ENCODE measurements around the gene RCCD1.

Gene RCCD1

GRCh38 chr15:90956274-90957030 lies 1.8 kb downstream of the RCCD1 start:
- Histone ChIP-seq H3K79me1 (ENCODE audit: low read length) (peaks cover 7% of the 10 kb centered on the region), H3K36me3 (ENCODE audit: control insufficient read depth in 1 of 2, insufficient read depth in 2 of 2, low read length in 2 of 2) (peaks cover 24 to 41% of the 10 kb centered on the region in 2 experiments), H2AK5ac (ENCODE audit: low read length) (no peak overlapping the region), H3K27me3 (ENCODE audit: insufficient read depth, low read length) (no peaks in the 10 kb centered on the region), H2AFZ (ENCODE audit: insufficient read depth, low read length, poor library complexity) (peak overlapping the region; percentile 50), H3K4me1 (ENCODE audit: control insufficient read depth in 1 of 2, insufficient read depth in 2 of 2, low read length in 2 of 2) (peaks cover 8 to 9% of the 10 kb centered on the region in 2 experiments), H4K91ac (ENCODE audit: low read depth, low read length) (no peak overlapping the region), H2BK12ac (ENCODE audit: low read length) (no peak overlapping the region), H2BK5ac (ENCODE audit: low read depth, low read length, poor library complexity) (no peak overlapping the region), H3K4me3 (ENCODE audit: low read depth, low read length) (peak overlapping the region; percentile 73), H4K12ac (ENCODE audit: low read depth, low read length) (no peak overlapping the region), H2BK120ac (ENCODE audit: insufficient read depth, low read length, poor library complexity) (no peak overlapping the region), H3K9me3 (ENCODE audit: insufficient read depth, low read depth, low read length) (peaks cover 2% of the 10 kb centered on the region), H3K79me2 (ENCODE audit: control insufficient read depth, insufficient read depth, low read length, poor library complexity) (peaks cover 5% of the 10 kb centered on the region), H4K8ac (ENCODE audit: low read depth, low read length) (peak overlapping the region; percentile 22), H3K4ac (ENCODE audit: low read depth, low read length) (no peak overlapping the region), H3K9ac (ENCODE audit: low read length) (no peak overlapping the region), H3K18ac (ENCODE audit: low read length) (no peak overlapping the region), H3K4me2 (ENCODE audit: low read length) (peak overlapping the region; percentile 91), H3K23ac (ENCODE audit: low read length) (no peak overlapping the region), H3K27ac (ENCODE audit: low read depth, low read length) (no peak overlapping the region), H3K14ac (ENCODE audit: low read length) (no peak overlapping the region)
- peak; percentile 86 to 92 for DNase-seq
- no CpG with 5 or more reads among the region's 56 CpGs for WGBS (ENCODE audit: extremely low coverage, insufficient coverage, insufficient read length)

DNA sequence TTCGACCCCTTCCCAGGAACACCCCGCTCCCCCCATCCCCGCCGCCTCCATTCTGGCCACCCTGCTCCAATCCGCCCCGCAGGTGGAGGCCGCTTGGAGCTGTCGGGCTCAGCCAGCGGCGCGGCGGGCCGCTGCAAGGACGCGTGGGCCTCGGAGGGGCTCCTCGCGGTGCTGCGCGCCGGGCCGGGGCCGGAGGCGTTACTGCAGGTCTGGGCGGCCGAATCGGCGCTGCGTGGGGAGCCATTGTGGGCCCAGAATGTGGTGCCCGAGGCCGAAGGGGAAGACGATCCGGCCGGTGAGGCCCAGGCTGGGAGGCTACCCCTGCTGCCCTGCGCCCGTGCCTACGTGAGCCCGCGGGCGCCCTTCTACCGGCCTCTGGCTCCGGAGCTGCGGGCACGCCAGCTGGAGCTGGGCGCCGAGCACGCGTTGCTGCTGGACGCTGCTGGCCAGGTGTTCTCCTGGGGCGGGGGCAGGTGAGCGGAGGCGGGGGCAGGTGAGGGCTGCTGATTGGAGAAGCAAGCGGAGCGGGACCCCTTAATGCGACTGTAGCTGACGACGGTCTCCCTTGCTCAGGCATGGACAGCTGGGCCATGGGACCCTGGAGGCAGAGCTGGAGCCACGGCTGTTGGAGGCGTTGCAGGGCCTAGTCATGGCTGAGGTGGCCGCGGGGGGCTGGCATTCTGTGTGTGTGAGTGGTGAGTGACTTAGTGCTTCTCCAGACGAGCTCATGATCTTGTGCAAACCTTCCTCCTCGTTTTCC lies 2.5 kb downstream of the RCCD1 start:
- Histone ChIP-seq H3K4me1 (ENCODE audit: control insufficient read depth in 1 of 2, insufficient read depth in 2 of 2, low read length in 2 of 2) (peaks cover 8 to 9% of the 10 kb centered on the region in 2 experiments), H3K27ac (ENCODE audit: low read depth, low read length) (no peak overlapping the region), H3K79me1 (ENCODE audit: low read length) (peaks cover 7% of the 10 kb centered on the region), H3K4me2 (ENCODE audit: low read length) (peak overlapping the region; percentile 91), H3K18ac (ENCODE audit: low read length) (peak overlapping the region; percentile 15), H4K91ac (ENCODE audit: low read depth, low read length) (no peak overlapping the region), H3K9ac (ENCODE audit: low read length) (peak overlapping the region; percentile 46), H2AFZ (ENCODE audit: insufficient read depth, low read length, poor library complexity) (peak overlapping the region; percentile 50), H2BK12ac (ENCODE audit: low read length) (no peak overlapping the region), H2BK120ac (ENCODE audit: insufficient read depth, low read length, poor library complexity) (no peak overlapping the region), H4K8ac (ENCODE audit: low read depth, low read length) (peak overlapping the region; percentile 55), H3K27me3 (ENCODE audit: insufficient read depth, low read length) (no peaks in the 10 kb centered on the region), H3K36me3 (ENCODE audit: control insufficient read depth in 1 of 2, insufficient read depth in 2 of 2, low read length in 2 of 2) (peaks cover 24 to 37% of the 10 kb centered on the region in 2 experiments), H2BK5ac (ENCODE audit: low read depth, low read length, poor library complexity) (no peak overlapping the region), H3K9me3 (ENCODE audit: insufficient read depth, low read depth, low read length) (peaks cover 2% of the 10 kb centered on the region), H4K12ac (ENCODE audit: low read depth, low read length) (peak overlapping the region; percentile 43), H3K23ac (ENCODE audit: low read length) (no peak overlapping the region), H3K79me2 (ENCODE audit: control insufficient read depth, insufficient read depth, low read length, poor library complexity) (peaks cover 5% of the 10 kb centered on the region), H3K4me3 (ENCODE audit: low read depth, low read length) (peak overlapping the region; percentile 73), H2AK5ac (ENCODE audit: low read length) (no peak overlapping the region), H3K4ac (ENCODE audit: low read depth, low read length) (no peak overlapping the region), H3K14ac (ENCODE audit: low read length) (peak overlapping the region; percentile 41)
- no CpG with 5 or more reads among the region's 63 CpGs for WGBS (ENCODE audit: extremely low coverage, insufficient coverage, insufficient read length)
- DNase-seq: peak in 1 of 2 donors; percentile 58

DNA sequence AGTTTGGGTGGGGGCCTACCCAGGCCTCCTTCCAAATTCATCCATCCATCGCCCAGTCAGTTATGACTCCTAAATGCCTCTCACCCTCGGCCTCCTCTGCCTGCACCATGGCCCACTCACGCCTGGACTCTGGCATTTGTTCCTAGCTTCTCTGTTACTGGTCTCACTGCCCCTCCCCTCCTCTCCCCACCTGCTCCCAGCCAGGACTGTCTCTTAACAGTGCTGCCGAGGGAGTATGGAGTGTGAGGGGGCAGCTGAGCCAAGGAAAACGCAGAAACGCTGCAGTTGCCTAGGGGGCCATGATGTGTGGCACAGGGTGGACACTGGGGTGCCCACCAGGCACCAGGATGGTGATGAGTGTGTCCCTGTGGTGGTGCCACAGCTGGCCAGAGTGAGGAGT lies 3.1 kb downstream of the RCCD1 start:
- H3K27me3 ChIP-seq (ENCODE audit: insufficient read depth, low read length): no peaks in the 10 kb centered on the region
- H3K4me1 ChIP-seq (ENCODE audit: control insufficient read depth in 1 of 2, insufficient read depth in 2 of 2, low read length in 2 of 2): peaks cover 8 to 9% of the 10 kb centered on the region in 2 experiments
- H3K23ac ChIP-seq (ENCODE audit: low read length): no peak overlapping the region
- no peak overlapping the region for H3K4me2 ChIP-seq (ENCODE audit: low read length)
- H3K36me3 ChIP-seq (ENCODE audit: control insufficient read depth in 1 of 2, insufficient read depth in 2 of 2, low read length in 2 of 2): peaks cover 21 to 32% of the 10 kb centered on the region in 2 experiments
- no peak overlapping the region for H4K12ac ChIP-seq (ENCODE audit: low read depth, low read length)
- no peak for DNase-seq
- H3K4ac ChIP-seq (ENCODE audit: low read depth, low read length): no peak overlapping the region
- H2BK12ac ChIP-seq (ENCODE audit: low read length): no peak overlapping the region
- H3K14ac ChIP-seq (ENCODE audit: low read length): no peak overlapping the region
- no peak overlapping the region for H4K91ac ChIP-seq (ENCODE audit: low read depth, low read length)
- peaks cover 2% of the 10 kb centered on the region for H3K9me3 ChIP-seq (ENCODE audit: insufficient read depth, low read depth, low read length)
- H2AK5ac ChIP-seq (ENCODE audit: low read length): no peak overlapping the region
- H2AFZ ChIP-seq (ENCODE audit: insufficient read depth, low read length, poor library complexity): no peak overlapping the region
- H3K79me2 ChIP-seq (ENCODE audit: control insufficient read depth, insufficient read depth, low read length, poor library complexity): peaks cover 5% of the 10 kb centered on the region
- no peak overlapping the region for H4K8ac ChIP-seq (ENCODE audit: low read depth, low read length)
- no peak overlapping the region for H3K4me3 ChIP-seq (ENCODE audit: low read depth, low read length)
- no peak overlapping the region for H2BK120ac ChIP-seq (ENCODE audit: insufficient read depth, low read length, poor library complexity)
- peaks cover 7% of the 10 kb centered on the region for H3K79me1 ChIP-seq (ENCODE audit: low read length)
- no CpG with 5 or more reads among the region's 6 CpGs for WGBS (ENCODE audit: extremely low coverage, insufficient coverage, insufficient read length)
- peak overlapping the region; percentile 15 for H3K18ac ChIP-seq (ENCODE audit: low read length)
- no peak overlapping the region for H2BK5ac ChIP-seq (ENCODE audit: low read depth, low read length, poor library complexity)
- no peak overlapping the region for H3K9ac ChIP-seq (ENCODE audit: low read length)
- no peak overlapping the region for H3K27ac ChIP-seq (ENCODE audit: low read depth, low read length)

GRCh38 chr15:90959028-90959595 lies 4.4 kb downstream of the RCCD1 start:
- H3K4ac ChIP-seq (ENCODE audit: low read depth, low read length): no peak overlapping the region
- no peak overlapping the region for H3K4me3 ChIP-seq (ENCODE audit: low read depth, low read length)
- H3K4me2 ChIP-seq (ENCODE audit: low read length): no peak overlapping the region
- no peak overlapping the region for H2BK12ac ChIP-seq (ENCODE audit: low read length)
- peaks cover 8 to 9% of the 10 kb centered on the region in 2 experiments for H3K4me1 ChIP-seq (ENCODE audit: control insufficient read depth in 1 of 2, insufficient read depth in 2 of 2, low read length in 2 of 2)
- H3K79me2 ChIP-seq (ENCODE audit: control insufficient read depth, insufficient read depth, low read length, poor library complexity): peaks cover 5% of the 10 kb centered on the region
- H3K79me1 ChIP-seq (ENCODE audit: low read length): peaks cover 7% of the 10 kb centered on the region
- H2BK120ac ChIP-seq (ENCODE audit: insufficient read depth, low read length, poor library complexity): no peak overlapping the region
- H4K8ac ChIP-seq (ENCODE audit: low read depth, low read length): no peak overlapping the region
- peaks cover 8 to 21% of the 10 kb centered on the region in 2 experiments for H3K36me3 ChIP-seq (ENCODE audit: control insufficient read depth in 1 of 2, insufficient read depth in 2 of 2, low read length in 2 of 2)
- DNase-seq: no peak
- no CpG with 5 or more reads among the region's 8 CpGs for WGBS (ENCODE audit: extremely low coverage, insufficient coverage, insufficient read length)
- no peak overlapping the region for H4K12ac ChIP-seq (ENCODE audit: low read depth, low read length)
- no peak overlapping the region for H2AFZ ChIP-seq (ENCODE audit: insufficient read depth, low read length, poor library complexity)
- H3K27ac ChIP-seq (ENCODE audit: low read depth, low read length): no peak overlapping the region
- no peak overlapping the region for H3K23ac ChIP-seq (ENCODE audit: low read length)
- no peaks in the 10 kb centered on the region for H3K27me3 ChIP-seq (ENCODE audit: insufficient read depth, low read length)
- H2BK5ac ChIP-seq (ENCODE audit: low read depth, low read length, poor library complexity): no peak overlapping the region
- no peak overlapping the region for H3K14ac ChIP-seq (ENCODE audit: low read length)
- H3K9me3 ChIP-seq (ENCODE audit: insufficient read depth, low read depth, low read length): peaks cover 2% of the 10 kb centered on the region
- no peak overlapping the region for H4K91ac ChIP-seq (ENCODE audit: low read depth, low read length)
- H3K18ac ChIP-seq (ENCODE audit: low read length): no peak overlapping the region
- no peak overlapping the region for H3K9ac ChIP-seq (ENCODE audit: low read length)
- no peak overlapping the region for H2AK5ac ChIP-seq (ENCODE audit: low read length)

All from trophoblast cell (in vitro differentiated cells and primary cell).